ENCODE results near the gene FARP1.

Gene FARP1

GRCh38 chr13:98327371-98328270, 184.7 kb downstream of the FARP1 start:
- no peak overlapping the region for H3K27ac ChIP-seq
- POLR2A ChIA-PET (ENCODE audit: low non-redundant PET) = no interaction called here
- no peak for DNase-seq (ENCODE audit: low spot score)
- no peak for TF ChIP-seq CTCF (conservative IDR thresholded peaks at IDR 0.05; ENCODE audit: low read depth)
- CTCF ChIA-PET = interaction anchor here (0.5 kb wide), 1 partner anchor 184 kb away, joined by 3 read pairs; no protein-coding TSS in a partner anchor

GRCh38 chr13:98328511-98328910, 185.6 kb downstream of the FARP1 start:
- no peak for TF ChIP-seq CTCF (conservative IDR thresholded peaks at IDR 0.05; ENCODE audit: low read depth)
- DNase-seq (ENCODE audit: low spot score) = no peak
- H3K27ac ChIP-seq = no peak overlapping the region
- CTCF ChIA-PET = interaction anchor here (0.6 kb wide), 1 partner anchor 295 kb away, joined by 3 read pairs; no protein-coding TSS in a partner anchor
- POLR2A ChIA-PET (ENCODE audit: low non-redundant PET) = no interaction called here

- ChIA-PET CTCF (interaction anchor here (0.5 kb wide), 1 partner anchor 1225 kb away, joined by 6 read pairs; no protein-coding TSS in a partner anchor), POLR2A (ENCODE audit: low non-redundant PET) (no interaction called here)
- H3K27ac ChIP-seq = no peak overlapping the region
- no peak for TF ChIP-seq CTCF (conservative IDR thresholded peaks at IDR 0.05; ENCODE audit: low read depth)
- no peak for DNase-seq (ENCODE audit: low spot score)
Observed at GRCh38 chr13:98332222-98332621, 189.3 kb downstream of the FARP1 start.

GRCh38 chr13:98332691-98333090, 189.8 kb downstream of the FARP1 start:
- no peak for TF ChIP-seq CTCF (conservative IDR thresholded peaks at IDR 0.05; ENCODE audit: low read depth)
- H3K27ac ChIP-seq = no peak overlapping the region
- ChIA-PET CTCF (interaction anchor here (0.7 kb wide), 1 partner anchor 23 kb away, joined by 3 read pairs; no protein-coding TSS in a partner anchor), POLR2A (ENCODE audit: low non-redundant PET) (no interaction called here)
- DNase-seq (ENCODE audit: low spot score) = no peak

GRCh38 chr13:98333486-98333885, 190.6 kb downstream of the FARP1 start:
- H3K27ac ChIP-seq = no peak overlapping the region
- CTCF ChIA-PET = interaction anchor here (0.7 kb wide), 1 partner anchor 23 kb away, joined by 3 read pairs; no protein-coding TSS in a partner anchor
- no peak for DNase-seq (ENCODE audit: low spot score)

More at GRCh38 chr13:98333486-98333885, 190.6 kb downstream of the FARP1 start:
- POLR2A ChIA-PET (ENCODE audit: low non-redundant PET) = no interaction called here
- TF ChIP-seq CTCF (conservative IDR thresholded peaks at IDR 0.05; ENCODE audit: low read depth) = no peak
